Left renal cortex interstitium (tissue), 4 donors: Measurements from ENCODE around the gene RAB38. TPM values are rescaled to one million over a fixed set of nuclear protein-coding genes. Genes with fewer than 3 reads are reported as not detected.
A peak's percentile ranks its signal among the peaks of the same experiment; 100 is the strongest.

ENCODE experiments used
- DNase-seq, 4 donors: peaks; one replicate each; pipeline ENCODE4 v3.0.0-alpha.2; 2013; ENCODE audit warnings: low read depth in 4 of 4, low spot score in 2 of 4, missing footprints in 1 of 4
- polyA plus RNA-seq, 4 donors: library from polyadenylated mRNA; unstranded; fragments of 120-200 nt; gene quantifications; one replicate each; pipeline ENCODE4 v1.2.1, GENCODE V29; 2013; ENCODE audit not compliant: insufficient read length in 4 of 4

The RAB38 gene
- polyA plus RNA-seq = 10 to 100 TPM; 18.5 to 25.3 (median 22.0) TPM

- peak in 2 of 4 donors; percentile 56 to 59 for DNase-seq
These were observed at the start of gene RAB38 for GRCh38 chr11:88174709-88175568. Gene RAB38 (minus strand): TSS chr11:88175443. CDS start chr11:88175384, 59 bp downstream.

DNA sequence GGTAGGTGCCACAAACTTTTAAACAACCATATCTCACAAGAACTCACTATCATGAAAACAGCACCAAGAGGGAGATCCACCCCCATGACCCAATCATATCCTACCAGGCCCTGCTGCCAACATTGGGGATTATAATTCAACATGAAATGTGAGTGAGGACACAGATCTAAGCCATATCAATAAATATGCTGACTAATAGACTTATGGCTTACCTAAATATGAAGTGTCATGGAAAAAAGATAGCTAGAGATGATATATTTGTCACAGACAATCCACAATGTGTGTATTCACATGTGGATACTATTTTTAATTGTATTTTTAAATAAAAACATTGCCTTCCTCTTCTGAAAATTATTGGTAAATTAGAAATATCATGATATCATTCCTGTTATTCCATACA, 38.2 kb upstream of the RAB38 start:
- no peak for DNase-seq

DNA sequence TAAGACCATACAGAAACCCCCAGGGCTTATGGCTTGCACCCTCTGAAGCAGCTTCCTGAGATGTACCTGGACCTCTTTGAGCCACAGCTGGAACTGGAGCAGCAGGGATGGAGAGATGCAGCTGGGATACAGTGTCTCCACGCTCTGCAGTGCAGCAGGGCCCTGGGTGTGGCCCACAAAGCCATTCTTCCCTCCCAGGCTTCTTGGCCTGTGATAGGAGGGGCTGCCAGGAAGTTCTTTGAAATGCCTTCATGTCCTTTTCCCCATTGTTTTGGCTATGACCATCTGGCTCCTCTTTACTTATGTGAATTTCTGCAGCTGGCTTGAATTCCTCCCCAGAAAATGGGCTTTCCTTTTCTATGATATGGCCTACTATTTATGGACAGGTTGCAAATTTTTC, 37.1 kb upstream of the RAB38 start:
- no peak for DNase-seq

GRCh38 chr11:88208745-88209144, 33.5 kb upstream of the RAB38 start:
- DNase-seq = no peak

DNA sequence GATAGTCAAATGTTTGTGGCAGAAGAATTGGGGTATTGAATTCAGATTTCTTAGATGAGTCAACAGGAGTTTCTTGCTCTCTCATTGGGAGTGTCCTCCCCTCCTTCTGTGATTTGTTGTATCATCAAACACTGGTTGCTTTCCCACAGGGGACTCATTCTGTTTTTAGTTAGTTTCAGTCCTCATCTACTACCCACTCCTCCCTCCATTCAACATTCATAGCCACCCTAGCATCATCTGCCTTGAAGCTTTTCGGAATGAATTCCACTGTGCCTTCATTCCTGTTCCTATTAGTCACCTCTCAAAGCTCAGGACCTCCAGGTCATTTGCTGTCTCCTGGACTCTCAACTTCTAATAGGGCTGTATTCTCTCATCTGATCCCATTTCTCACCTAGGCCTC, 31.5 kb upstream of the RAB38 start:
- no peak for DNase-seq

DNA sequence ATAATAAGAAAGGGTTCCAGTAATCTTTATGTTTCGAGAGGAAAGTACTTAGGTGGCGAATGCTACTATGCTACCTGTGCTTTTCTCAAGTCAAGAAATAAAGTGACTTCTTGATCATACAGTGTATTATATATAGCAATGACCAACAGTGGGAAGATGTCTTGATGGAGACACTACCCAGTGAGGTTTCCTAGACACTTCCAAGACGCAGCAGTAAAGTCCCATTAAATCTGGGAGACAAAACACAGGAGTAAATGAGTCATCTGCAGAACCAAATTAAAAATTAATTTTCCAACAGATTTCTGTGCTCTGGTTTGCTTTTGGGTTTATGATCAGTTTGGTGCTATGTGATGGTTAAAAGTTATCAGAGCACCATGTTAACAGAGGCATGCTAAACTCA, 29.1 kb upstream of the RAB38 start:
- no peak for DNase-seq

- no peak for DNase-seq
These were observed 28.4 kb upstream of the RAB38 start for GRCh38 chr11:88203604-88204003.

- no peak for DNase-seq
These were observed 27.3 kb upstream of the RAB38 start for GRCh38 chr11:88202498-88202897.

GRCh38 chr11:88196393-88196792, 21.1 kb upstream of the RAB38 start:
- DNase-seq = no peak

DNA sequence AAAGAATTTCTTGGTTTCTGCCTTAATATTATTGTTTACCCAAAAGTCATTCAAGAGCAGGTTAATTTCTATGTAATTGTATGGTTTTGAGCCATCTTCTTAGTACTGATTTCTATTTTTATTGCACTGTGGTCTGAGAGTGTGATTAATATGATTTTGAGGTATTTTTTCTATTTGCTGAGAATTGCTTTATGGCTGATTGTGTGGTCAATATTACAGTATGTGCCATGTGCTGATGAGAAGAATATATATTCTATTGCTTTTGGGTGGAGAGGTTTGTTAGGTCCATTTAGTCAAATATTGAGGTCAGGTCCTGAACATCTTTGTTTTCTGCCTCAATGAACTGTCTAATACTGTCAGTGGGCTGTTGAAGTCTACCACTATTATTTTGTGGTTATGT, 20.7 kb upstream of the RAB38 start:
- DNase-seq = no peak

DNA sequence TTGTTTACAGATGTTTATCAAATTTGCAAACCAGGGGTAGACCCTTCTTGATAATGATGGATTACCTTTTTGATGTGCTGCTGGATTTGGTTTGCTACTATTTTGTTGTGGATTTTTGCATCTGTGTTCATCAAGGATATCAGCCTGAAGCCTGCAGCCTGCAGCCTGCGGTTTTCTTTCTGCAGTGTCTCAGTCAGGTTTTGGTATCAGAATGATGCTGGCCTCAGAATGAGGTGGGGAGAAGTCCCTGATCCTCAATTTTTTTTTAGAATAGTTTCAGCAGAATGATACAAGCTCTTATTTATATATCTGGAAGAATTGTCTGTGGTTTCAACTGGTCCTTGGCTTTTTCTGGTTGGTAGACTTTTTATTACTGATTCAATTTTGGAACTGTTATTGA, 19.7 kb upstream of the RAB38 start:
- DNase-seq = no peak

DNA sequence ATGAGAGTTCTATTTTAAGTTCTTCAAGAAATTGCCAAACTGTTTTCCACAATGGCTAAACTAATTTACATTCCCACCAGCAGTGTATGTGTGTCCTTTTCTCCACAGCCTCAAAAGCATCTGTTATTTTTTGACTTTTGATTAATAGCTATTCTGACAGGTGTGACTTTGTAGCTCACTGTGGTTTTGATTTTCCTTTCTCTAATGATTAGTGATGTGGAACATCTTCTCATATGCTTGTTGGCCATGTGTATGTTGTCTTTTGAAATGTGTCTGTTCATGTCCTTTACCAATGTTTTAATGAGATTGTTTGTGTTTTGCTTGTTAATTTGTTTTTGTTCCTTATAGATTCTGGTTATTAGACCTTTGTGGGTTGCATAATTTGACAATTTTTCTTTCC, 18.0 kb upstream of the RAB38 start:
- DNase-seq = no peak

- no peak for DNase-seq
These were observed 13.7 kb upstream of the RAB38 start for GRCh38 chr11:88188932-88189253.

DNA sequence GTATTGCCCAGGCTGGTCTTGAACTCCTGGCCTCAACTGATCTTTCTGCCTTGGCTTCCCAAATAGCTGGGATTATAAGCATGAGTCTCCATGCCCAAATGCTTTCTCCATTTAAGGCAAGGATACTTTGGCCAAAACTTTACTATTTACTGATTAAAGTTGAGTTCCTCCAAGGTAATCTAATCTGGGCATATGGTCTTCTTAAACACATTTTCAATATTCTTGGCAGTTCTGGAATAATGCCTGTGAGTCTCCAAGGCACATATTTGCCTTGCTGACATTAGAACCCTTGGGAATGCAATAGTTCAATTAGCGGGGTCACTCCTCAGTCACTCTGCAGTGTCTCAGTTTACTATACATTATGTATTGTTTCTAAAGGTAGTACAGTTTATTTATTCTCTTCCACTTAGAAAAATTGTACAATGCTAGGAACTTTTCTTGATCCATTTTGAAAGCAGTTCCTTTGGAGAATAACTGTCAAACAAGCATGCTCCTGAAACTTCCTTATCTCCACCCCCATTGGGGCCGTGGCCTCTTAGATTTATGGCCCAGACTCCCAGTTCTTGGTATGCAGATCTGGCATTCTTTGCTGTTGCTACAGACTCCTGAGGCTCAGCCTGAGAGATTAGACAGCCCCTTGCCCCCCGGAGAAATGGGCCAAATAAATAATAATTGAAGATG, 13.1 kb upstream of the RAB38 start:
- peak in 1 of 4 donors; percentile 44 for DNase-seq

GRCh38 chr11:88183233-88183632, 8.0 kb upstream of the RAB38 start:
- no peak for DNase-seq

DNA sequence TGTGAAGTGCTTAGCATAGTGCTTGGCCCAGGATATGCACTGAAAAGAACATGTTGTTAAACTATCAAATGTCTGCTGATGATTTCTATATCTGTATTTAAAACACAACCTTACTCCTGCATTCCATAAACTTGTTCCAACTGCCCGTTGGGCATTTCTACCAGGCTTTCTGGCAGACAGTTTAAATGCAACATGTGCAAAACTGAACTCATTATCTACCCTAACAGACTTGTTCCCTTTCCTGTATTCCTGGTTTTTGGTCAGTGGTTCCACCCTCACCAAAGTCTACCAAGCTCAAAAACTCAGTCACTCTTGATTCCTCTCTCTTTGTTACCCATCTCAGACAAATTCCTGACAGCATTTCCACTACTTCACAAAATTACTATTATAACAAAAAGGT, 6.5 kb upstream of the RAB38 start:
- DNase-seq = no peak

DNA sequence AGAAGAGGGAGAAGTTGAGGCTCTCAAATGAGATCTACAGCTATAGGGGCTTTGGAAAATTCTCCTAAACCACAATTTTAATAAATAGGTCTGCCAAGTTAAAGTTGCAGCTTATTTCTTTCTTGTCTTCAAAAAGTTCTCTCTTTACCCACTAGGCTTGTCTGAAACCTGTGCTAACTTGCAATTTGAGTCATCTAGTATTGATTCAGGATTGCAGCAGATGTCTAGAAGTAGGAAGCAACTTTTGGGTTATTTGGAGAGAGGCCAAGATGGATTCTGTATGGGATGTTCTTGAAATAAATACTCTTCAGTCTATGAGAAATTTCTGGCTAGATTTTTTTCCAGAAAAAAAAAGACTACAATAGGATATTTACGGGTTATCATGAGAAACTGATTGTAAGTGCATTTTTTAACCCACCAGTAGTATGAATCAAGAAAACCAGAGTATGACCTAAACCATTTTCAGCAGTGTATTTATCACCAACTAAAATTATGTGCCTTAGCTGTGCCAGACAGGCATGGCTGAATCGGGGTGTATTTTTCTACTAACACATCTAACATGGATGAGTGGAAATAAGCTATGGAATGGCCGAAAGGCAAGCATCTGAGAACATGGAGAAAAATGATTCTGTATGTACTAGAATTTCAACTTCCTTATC, 4.9 kb upstream of the RAB38 start:
- no peak for DNase-seq

- no peak for DNase-seq
These were observed 3.9 kb upstream of the RAB38 start for GRCh38 chr11:88179141-88179540.

- no peak for DNase-seq
These were observed 2.9 kb upstream of the RAB38 start for GRCh38 chr11:88178191-88178590.

GRCh38 chr11:88175569-88176075, 379 bp upstream of the RAB38 start:
- DNase-seq = no peak

- DNase-seq = no peak
These were observed 1.3 kb downstream of the RAB38 start for GRCh38 chr11:88173956-88174355.
